Liver (tissue), 9 donors: ENCODE data around the gene PPP1R9A. TPM values are rescaled to one million over a fixed set of nuclear protein-coding genes. Genes with fewer than 3 reads are reported as not detected.
"Not testable (repeated sequence)": the region's sequence is repeated elsewhere in the genome, so short reads cannot be mapped to it uniquely, and the experiment has no call there.

Experiments used
- DNase-seq: peaks from one replicate; pipeline ENCODE4 v3.0.0-alpha.2; 2017; ENCODE audit warnings: low spot score
- H3K27ac ChIP-seq, 2 donors: one replicate each; pipeline ENCODE4 v1.7.0; 2013; ENCODE audit warnings: inconsistent platforms in 2 of 2, low read length in 2 of 2, control low read depth in 1 of 2, low read depth in 1 of 2, mild to moderate bottlenecking in 1 of 2
- H3K27me3 ChIP-seq, 4 donors: one replicate each; pipeline versions ENCODE4 v1.6.1 to v1.7.0; 2013; ENCODE audit warnings: low read length in 3 of 4, inconsistent platforms in 1 of 4, mild to moderate bottlenecking in 1 of 4, moderate library complexity in 1 of 4; ENCODE audit not compliant: control insufficient read depth in 4 of 4, insufficient read depth in 4 of 4
- H3K36me3 ChIP-seq, 4 donors: one replicate each; pipeline versions ENCODE4 v1.6.1 to v1.7.0; 2013; ENCODE audit warnings: low read length in 3 of 4, mild to moderate bottlenecking in 3 of 4, low read depth in 1 of 4, moderate library complexity in 1 of 4; ENCODE audit not compliant: control insufficient read depth in 4 of 4, insufficient read depth in 3 of 4
- H3K4me1 ChIP-seq, 4 donors: one replicate each; pipeline versions ENCODE4 v1.6.1 to v1.7.0; 2013; ENCODE audit warnings: low read length in 3 of 4, mild to moderate bottlenecking in 3 of 4, moderate library complexity in 1 of 4; ENCODE audit not compliant: control insufficient read depth in 4 of 4, insufficient read depth in 4 of 4
- H3K4me3 ChIP-seq, 3 donors: one replicate each; pipeline versions ENCODE4 v1.6.1 to v1.7.0; 2013; ENCODE audit warnings: low read length in 3 of 3, control low read depth in 1 of 3, low read depth in 1 of 3, mild to moderate bottlenecking in 1 of 3
- H3K9ac ChIP-seq, 2 donors: one replicate each; pipeline ENCODE4 v1.7.0; 2013; ENCODE audit warnings: low read length in 2 of 2, mild to moderate bottlenecking in 2 of 2, moderate library complexity in 2 of 2, control low read depth in 1 of 2, low read depth in 1 of 2
- H3K9me3 ChIP-seq, 4 donors: one replicate each; pipeline versions ENCODE4 v1.6.1 to v1.7.0; 2013; ENCODE audit warnings: low read length in 3 of 4; ENCODE audit not compliant: control insufficient read depth in 4 of 4
- CTCF ChIP-seq: fragments of 150-350 bp; IDR thresholded peaks from 2 replicates; pipeline ENCODE4 v1.5.1; 2017; ENCODE audit warnings: improper control_type of control experiment, low read depth, low read length; ENCODE audit not compliant: missing input control
- EGR1 ChIP-seq, 2 donors: IDR thresholded peaks; 2 replicates each; pipeline ENCODE4 v1.6.1; 2016 to 2018; ENCODE audit warnings: antibody characterized with exemption in 2 of 2, low read depth in 2 of 2
- FOXA1 ChIP-seq: IDR thresholded peaks from 2 replicates; pipeline ENCODE4 v1.6.1; 2016; ENCODE audit warnings: antibody characterized with exemption
- FOXA2 ChIP-seq: IDR thresholded peaks from 2 replicates; pipeline ENCODE4 v1.6.1; 2016; ENCODE audit warnings: antibody characterized with exemption
- GABPA ChIP-seq, 2 donors: IDR thresholded peaks in 1 of 2; conservative IDR thresholded peaks in 1 of 2; 2 replicates each; pipeline ENCODE4 v1.6.1; 2016; ENCODE audit warnings: antibody characterized with exemption in 2 of 2, mild to moderate bottlenecking in 1 of 2, moderate library complexity in 1 of 2
- HNF4A ChIP-seq, 2 donors: conservative IDR thresholded peaks; 2 replicates each; pipeline ENCODE4 v1.6.1; 2016; ENCODE audit warnings: antibody characterized with exemption in 2 of 2, mild to moderate bottlenecking in 2 of 2
- HNF4G ChIP-seq: IDR thresholded peaks from 2 replicates; pipeline ENCODE4 v1.6.1; 2016; ENCODE audit warnings: antibody characterized with exemption
- MAX ChIP-seq: IDR thresholded peaks from 2 replicates; pipeline ENCODE4 v1.6.1; 2016; ENCODE audit warnings: antibody characterized with exemption
- NR2F2 ChIP-seq: IDR thresholded peaks from 2 replicates; pipeline ENCODE4 v1.6.1; 2016; ENCODE audit warnings: antibody characterized with exemption
- RAD21 ChIP-seq, 2 donors: IDR thresholded peaks; 2 replicates each; pipeline ENCODE4 v1.6.1; 2016; ENCODE audit warnings: antibody characterized with exemption in 2 of 2, mild to moderate bottlenecking in 2 of 2
- REST ChIP-seq: IDR thresholded peaks from 2 replicates; pipeline ENCODE4 v1.6.1; 2016; ENCODE audit warnings: antibody characterized with exemption, mild to moderate bottlenecking
- SP1 ChIP-seq: IDR thresholded peaks from 2 replicates; pipeline ENCODE4 v1.6.1; 2018; ENCODE audit warnings: antibody characterized with exemption, mild to moderate bottlenecking
- TAF1 ChIP-seq: conservative IDR thresholded peaks from 2 replicates; pipeline ENCODE4 v1.6.1; 2016; ENCODE audit warnings: antibody characterized with exemption, mild to moderate bottlenecking
- YY1 ChIP-seq: IDR thresholded peaks from 2 replicates; pipeline ENCODE4 v1.6.1; 2016; ENCODE audit warnings: antibody characterized with exemption, mild to moderate bottlenecking
- ZBTB33 ChIP-seq: IDR thresholded peaks from 2 replicates; pipeline ENCODE4 v1.6.1; 2016; ENCODE audit warnings: antibody characterized with exemption
- WGBS: extraction: QIAGEN DNeasy Blood & Tissue Kit; methylation state at CpG from one replicate; pipeline ENCODE4 v1.1.7; 2013; 5-methylcytosine and 5-hydroxymethylcytosine counted together
- polyA plus RNA-seq, 2 donors: library from polyadenylated mRNA; stranded (reverse) in 1 of 2; unstranded in 1 of 2; fragments of 200-250 nt in 1 of 2; fragments of >200 nt in 1 of 2; fragmentation: Nextera tagmentation in 1 of 2; extraction: Ambion mirVana in 1 of 2; gene quantifications; one replicate each; pipeline versions ENCODE4 v1.2.1 to v1.2.3, GENCODE V29; 2013 to 2015
- total RNA-seq, 2 donors: library from RNA; depleted of rRNA; stranded (reverse); fragments of >200 nt; gene quantifications; one replicate each; pipeline ENCODE4 v1.2.3, GENCODE V29; 2014
- donor health status: healthy.
- donor health status: healthy.
- donor health status: healthy.
- donor health status: healthy.
- donor health status: healthy.

Gene PPP1R9A
- total and polyA plus RNA-seq, 4 donors = 0.17 to 5.4 (median 2.7) TPM

GRCh38 chr7:94999069-94999351 is 91.6 kb downstream of the PPP1R9A start:
- Histone ChIP-seq H3K36me3 (no peaks in the 10 kb centered on the region), H3K9me3 (no peaks in the 10 kb centered on the region), H3K27ac (no peak overlapping the region), H3K9ac (no peak overlapping the region), H3K4me1 (no peaks in the 10 kb centered on the region), H3K4me3 (no peak overlapping the region), H3K27me3 (no peaks in the 10 kb centered on the region)
- TF ChIP-seq NR2F2 (no peak), ZBTB33 (no peak), FOXA2 (no peak), HNF4G (no peak), REST (no peak), TAF1 (no peak), MAX (no peak), GABPA (IDR thresholded peaks at IDR 0.05 in 1 of 2, conservative IDR thresholded peaks at IDR 0.05 in 1 of 2) (no peak)
- DNase-seq = no peak

- DNase-seq, H3K36me3 ChIP-seq, H3K4me3 ChIP-seq, H3K27ac ChIP-seq, H3K9ac ChIP-seq, H3K4me1 ChIP-seq, H3K27me3 ChIP-seq, H3K9me3 ChIP-seq: not testable (repeated sequence)
- 96% methylated on average over 5 of the region's 5 CpGs for WGBS
Observed at GRCh38 chr7:94999601-95000000, 92.2 kb downstream of the PPP1R9A start.

GRCh38 chr7:95001258-95001657 is 93.9 kb downstream of the PPP1R9A start:
- Histone ChIP-seq H3K4me1 (no peaks in the 10 kb centered on the region), H3K4me3 (no peak overlapping the region), H3K9me3 (no peaks in the 10 kb centered on the region), H3K27ac (no peak overlapping the region), H3K36me3 (no peaks in the 10 kb centered on the region), H3K27me3 (no peaks in the 10 kb centered on the region), H3K9ac (no peak overlapping the region)
- 83% methylated on average over 3 of the region's 3 CpGs for WGBS
- DNase-seq = no peak
- TF ChIP-seq SP1 (no peak), NR2F2 (no peak), RAD21 (IDR thresholded peaks at IDR 0.05) (no peak), FOXA1 (no peak), EGR1 (IDR thresholded peaks at IDR 0.05; ENCODE audit: low read depth in 2 of 2) (no peak), HNF4G (no peak), CTCF (no peak), YY1 (no peak), TAF1 (no peak), ZBTB33 (no peak), HNF4A (conservative IDR thresholded peaks at IDR 0.05) (no peak), REST (no peak), MAX (no peak)
